ENCODE measurements around the gene RPL22.

The RPL22 gene

GRCh38 chr1:6175411-6175828 lies 24.0 kb downstream of the RPL22 start:
- no peak for FAIRE-seq
- DNase-seq (ENCODE audit: low spot score) = no peak

- FAIRE-seq (peak; percentile 59), DNase-seq (ENCODE audit: low spot score) (no peak)
Observed at GRCh38 chr1:6174621-6175410, 24.6 kb downstream of the RPL22 start.

- DNase-seq (ENCODE audit: low spot score) = no peak
- FAIRE-seq = no peak
Observed at GRCh38 chr1:6172549-6172948, 26.8 kb downstream of the RPL22 start.

- FAIRE-seq (no peak), DNase-seq (ENCODE audit: low spot score) (peak; percentile 26)
Observed at GRCh38 chr1:6171548-6172124, 27.8 kb downstream of the RPL22 start.

- DNase-seq (ENCODE audit: low spot score) (peak; percentile 69), FAIRE-seq (no peak)
Observed at GRCh38 chr1:6170742-6171201, 28.6 kb downstream of the RPL22 start.

GRCh38 chr1:6170116-6170741 lies 29.2 kb downstream of the RPL22 start:
- FAIRE-seq (no peak), DNase-seq (ENCODE audit: low spot score) (no peak)

GRCh38 chr1:6168947-6169586 lies 30.3 kb downstream of the RPL22 start:
- FAIRE-seq = no peak

GRCh38 chr1:6167391-6168303 lies 31.7 kb downstream of the RPL22 start:
- no peak for DNase-seq (ENCODE audit: low spot score)
- no peak for FAIRE-seq

More at GRCh38 chr1:6168947-6169586, 30.3 kb downstream of the RPL22 start:
- DNase-seq (ENCODE audit: low spot score) = no peak

GRCh38 chr1:6166655-6167390 lies 32.6 kb downstream of the RPL22 start:
- DNase-seq (ENCODE audit: low spot score) (no peak), FAIRE-seq (no peak)

GRCh38 chr1:6166221-6166620 lies 33.2 kb downstream of the RPL22 start:
- DNase-seq (ENCODE audit: low spot score) = no peak
- no peak for FAIRE-seq

- DNase-seq (ENCODE audit: low spot score) (no peak), FAIRE-seq (no peak)
Observed at GRCh38 chr1:6165441-6165985, 33.9 kb downstream of the RPL22 start.

GRCh38 chr1:6165027-6165426 lies 34.4 kb downstream of the RPL22 start:
- no peak for FAIRE-seq

GRCh38 chr1:6163973-6164617 lies 35.3 kb downstream of the RPL22 start:
- DNase-seq (ENCODE audit: low spot score) = no peak
- no peak for FAIRE-seq

More at GRCh38 chr1:6165027-6165426, 34.4 kb downstream of the RPL22 start:
- no peak for DNase-seq (ENCODE audit: low spot score)

GRCh38 chr1:6163191-6163972 lies 36.0 kb downstream of the RPL22 start:
- no peak for FAIRE-seq
- DNase-seq (ENCODE audit: low spot score) = no peak

- no peak for FAIRE-seq
- DNase-seq (ENCODE audit: low spot score) = no peak
Observed at GRCh38 chr1:6162773-6163172, 36.6 kb downstream of the RPL22 start.

GRCh38 chr1:6162341-6162740 lies 37.1 kb downstream of the RPL22 start:
- DNase-seq (ENCODE audit: low spot score) (no peak), FAIRE-seq (no peak)

GRCh38 chr1:6158181-6158580 lies 41.2 kb downstream of the RPL22 start:
- FAIRE-seq (no peak), DNase-seq (ENCODE audit: low spot score) (no peak)

GRCh38 chr1:6157528-6158174 lies 41.7 kb downstream of the RPL22 start:
- peak; percentile 93 for FAIRE-seq
- DNase-seq (ENCODE audit: low spot score) = peak; percentile 89
